ENCODE data around the gene FOXP1. TPM values are rescaled to one million over a fixed set of nuclear protein-coding genes. Genes with fewer than 3 reads are reported as not detected.

Gene FOXP1
- total RNA-seq, 1 experiment from 2014 or later, result 75.3 TPM

- H3K23me2 ChIP-seq (ENCODE audit: insufficient read length, low read depth, low read length, poor library complexity, severe bottlenecking), result no peaks in the 10 kb centered on the region
- no CpG with 5 or more reads among the region's 2 CpGs for WGBS (ENCODE audit: extremely low coverage, insufficient read length, low lambda C conversion rate)
- no peak overlapping the region for H3K14ac ChIP-seq (ENCODE audit: insufficient read depth, low read length)
- no peak overlapping the region for H2BK120ac ChIP-seq (ENCODE audit: low read depth, low read length, poor library complexity, severe bottlenecking)
- peaks cover 9 to 15% of the 10 kb centered on the region in 2 experiments for H3K4me1 Mint-ChIP-seq
- no peak overlapping the region for H3K18ac ChIP-seq (ENCODE audit: insufficient read length, low read depth, low read length)
- no peaks in the 10 kb centered on the region; the same call in 1 of the 2 replicates for H3K79me2 ChIP-seq (ENCODE audit: insufficient read depth, low read length)
- peaks cover under 1% of the 10 kb centered on the region; the same call in 1 of the 2 replicates for H3K4me1 ChIP-seq (ENCODE audit: insufficient read depth, low read length)
- H3K4me2 ChIP-seq (ENCODE audit: insufficient read depth, insufficient read length, low read length), result no peak overlapping the region
- H3T11ph ChIP-seq (ENCODE audit: low read length), result no peak overlapping the region
- H3K9ac ChIP-seq (ENCODE audit: extremely low read depth, insufficient read length, low read length), result no peak overlapping the region
- no peak overlapping the region for H3K27ac Mint-ChIP-seq
- H3K56ac ChIP-seq (ENCODE audit: insufficient read length, low read depth, low read length), result no peak overlapping the region
- H3K27ac ChIP-seq (ENCODE audit: insufficient read length, low read depth, low read length), result no peak overlapping the region
- no peaks in the 10 kb centered on the region for H4K20me1 ChIP-seq (ENCODE audit: control insufficient read depth, insufficient read depth, insufficient read length)
- no peak overlapping the region for H2BK5ac ChIP-seq (ENCODE audit: insufficient read length, low read length)
- no peak for DNase-seq
- no peak overlapping the region for H4K8ac ChIP-seq (replicated peaks; ENCODE audit: insufficient read length, low read depth, low read length)
- no peaks in the 10 kb centered on the region for H3K27me3 ChIP-seq (ENCODE audit: insufficient read depth, low read length)
- no peak overlapping the region for H3K4ac ChIP-seq (ENCODE audit: low read depth, low read length)
- no peaks in the 10 kb centered on the region for H3K9me3 ChIP-seq (ENCODE audit: control insufficient read depth, low read depth, low read length)
- no peaks in the 10 kb centered on the region for H3K9me3 Mint-ChIP-seq
- no peak overlapping the region for H3K4me3 Mint-ChIP-seq
- H2BK12ac ChIP-seq (ENCODE audit: insufficient read length, low read depth, low read length), result no peak overlapping the region
- H2AFZ ChIP-seq (ENCODE audit: low read length), result no peak overlapping the region
- H3K27me3 Mint-ChIP-seq (ENCODE audit: low read depth), result no peaks in the 10 kb centered on the region
- H3K23ac ChIP-seq (ENCODE audit: insufficient read length, low read depth, low read length), result no peak overlapping the region
- H2BK20ac ChIP-seq (ENCODE audit: low read depth, low read length, poor library complexity, severe bottlenecking), result no peak overlapping the region
- H4K5ac ChIP-seq (ENCODE audit: insufficient read length, low read depth, low read length), result no peak overlapping the region
- no peak for TF ChIP-seq CTCF (conservative IDR thresholded peaks at IDR 0.05)
- H2BK15ac ChIP-seq (ENCODE audit: low read depth, low read length), result no peak overlapping the region
- no peak overlapping the region for H2AK5ac ChIP-seq (ENCODE audit: insufficient read length, low read length)
- no peak overlapping the region for H4K91ac ChIP-seq (ENCODE audit: insufficient read length, low read depth, low read length)
- no peaks in the 10 kb centered on the region for H3K36me3 Mint-ChIP-seq (ENCODE audit: insufficient read depth in 1 of 3, low read depth in 3 of 3)
- no peaks in the 10 kb centered on the region for H3K79me1 ChIP-seq (ENCODE audit: insufficient read depth, low read depth, low read length, poor library complexity, severe bottlenecking)
These were observed 330.4 kb downstream of the FOXP1 start for GRCh38 chr3:71253169-71253568.

All from H9 (cell line).